Endothelial cell of umbilical vein (primary cell): ENCODE results near the gene LTF. TPM values are rescaled to one million over a fixed set of nuclear protein-coding genes. Genes with fewer than 3 reads are reported as not detected.

Experiments
- BruUV-seq: library from RNA; stranded (reverse); fragments of 400-500 nt; replicated peaks from 2 replicates; lab custom pipeline; 2021; lab: Mats Ljungman, UMichigan
- CTCF ChIA-PET: fragments of 300-600, 350-600 bp; sonication (Branson Sonifier 250); formaldehyde crosslinking; loops from one replicate; lab custom pipeline; 2021; ENCODE audit warnings: antibody characterized with exemption, inconsistent platforms; lab: Charles Lee
- POLR2A ChIA-PET: fragments of 300-600, 350-600 bp; sonication (Branson Sonifier 250); formaldehyde crosslinking; loops from one replicate; lab custom pipeline; 2021; ENCODE audit warnings: antibody characterized with exemption, inconsistent platforms; lab: Charles Lee
- DNase-seq: peaks from one replicate; pipeline ENCODE4 v3.0.0-alpha.2; 2011; ENCODE audit warnings: low read depth, low spot score
- FAIRE-seq: peaks from 2 replicates; lab custom pipeline; 2011; peaks lifted over from hg19 to GRCh38; lab: Jason Lieb, UNC
- H2AFZ ChIP-seq: 2 replicates; pipeline ENCODE4 v1.6.0; 2012; ENCODE audit warnings: low read depth, low read length, control low read depth, inconsistent platforms
- H3K27ac ChIP-seq: 2 replicates; pipeline ENCODE4 v1.5.1; 2011; ENCODE audit warnings: low read depth, mild to moderate bottlenecking, control low read depth, low read length, moderate library complexity; ENCODE audit not compliant: insufficient read depth
- H3K27me3 ChIP-seq, 2 experiments: 2 replicates each; pipeline versions ENCODE4 v1.6.0 to v1.6.1; 2011; ENCODE audit warnings: low read length in 2 of 2, mixed read lengths in 1 of 2; ENCODE audit not compliant: control insufficient read depth in 2 of 2, insufficient read depth in 2 of 2
- H3K36me3 ChIP-seq, 2 experiments: 2 replicates in 1 of 2; 3 replicates in 1 of 2; pipeline ENCODE4 v1.5.1; 2011; ENCODE audit warnings: low read length in 2 of 2, mild to moderate bottlenecking in 1 of 2, moderate library complexity in 1 of 2; ENCODE audit not compliant: control insufficient read depth in 2 of 2, insufficient read depth in 2 of 2; ENCODE audit errors: extremely low read depth in 1 of 2
- H3K4me1 ChIP-seq: 3 replicates; pipeline ENCODE4 v1.5.1; 2011; ENCODE audit warnings: mild to moderate bottlenecking, low read length; ENCODE audit not compliant: control insufficient read depth, insufficient read depth; ENCODE audit errors: extremely low read depth
- H3K4me2 ChIP-seq: 2 replicates; pipeline ENCODE4 v1.6.1; 2011; ENCODE audit warnings: low read length, control low read depth, mixed read lengths; ENCODE audit not compliant: insufficient read depth
- H3K4me3 ChIP-seq, 3 experiments: fragments of 200-600 bp in 1 of 3; sonication (generic), shearing (Covaris generic) in 1 of 3; replicated peaks in 1 of 3; 2 replicates each; pipeline ENCODE4 v1.5.1; 2011 to 2016; ENCODE audit warnings: control low read depth in 3 of 3, low read length in 3 of 3, mild to moderate bottlenecking in 2 of 3, inconsistent platforms in 1 of 3, low read depth in 1 of 3, moderate library complexity in 1 of 3; ENCODE audit not compliant: insufficient read depth in 1 of 3
- H3K79me2 ChIP-seq: 2 replicates; pipeline ENCODE4 v1.6.0; 2012; ENCODE audit warnings: low read length, inconsistent platforms; ENCODE audit not compliant: control insufficient read depth, insufficient read depth
- H3K9ac ChIP-seq: replicated peaks from 2 replicates; pipeline ENCODE3; 2011; ENCODE audit warnings: low read length, control low read depth; ENCODE audit not compliant: insufficient read depth; ENCODE audit errors: extremely low read depth
- H3K9me1 ChIP-seq: replicated peaks from 3 replicates; pipeline ENCODE4 v1.6.0; 2011; ENCODE audit warnings: mild to moderate bottlenecking, low read length; ENCODE audit not compliant: control insufficient read depth, insufficient read depth; ENCODE audit errors: extremely low read depth
- H3K9me3 ChIP-seq: replicated peaks from 2 replicates; pipeline ENCODE4 v1.5.1; 2012; ENCODE audit warnings: low read length, inconsistent platforms; ENCODE audit not compliant: control insufficient read depth, insufficient read depth
- H4K20me1 ChIP-seq: replicated peaks from 2 replicates; pipeline ENCODE3; 2011; ENCODE audit warnings: mild to moderate bottlenecking, low read length; ENCODE audit not compliant: control insufficient read depth, insufficient read depth; ENCODE audit errors: extremely low read depth
- CTCF ChIP-seq, 2 donors: IDR thresholded peaks; 1 replicate in 1 of 2; 2 replicates in 1 of 2; pipeline ENCODE4 v1.5.1; 2011; ENCODE audit warnings: low read length in 2 of 2, mild to moderate bottlenecking in 2 of 2, moderate library complexity in 2 of 2, control low read depth in 1 of 2, inconsistent platforms in 1 of 2, low read depth in 1 of 2; ENCODE audit not compliant: insufficient read depth in 1 of 2; ENCODE audit errors: extremely low read depth in 1 of 2
- EZH2 ChIP-seq: IDR thresholded peaks from 2 replicates; pipeline ENCODE4 v1.6.1; 2012; ENCODE audit warnings: borderline replicate concordance, low read depth, mild to moderate bottlenecking, moderate library complexity, low read length, inconsistent platforms; ENCODE audit not compliant: severe bottlenecking
- FOS ChIP-seq: IDR thresholded peaks from 2 replicates; pipeline ENCODE4 v1.6.1; 2011; ENCODE audit warnings: mild to moderate bottlenecking, low read length, moderate library complexity, borderline replicate concordance; ENCODE audit not compliant: insufficient read depth
- GATA2 ChIP-seq: IDR thresholded peaks from 2 replicates; pipeline ENCODE4 v1.7.0; 2011; ENCODE audit warnings: low read depth, mild to moderate bottlenecking, moderate library complexity, mixed read lengths, low read length; ENCODE audit not compliant: insufficient read length, insufficient read depth
- JUN ChIP-seq: IDR thresholded peaks from 2 replicates; pipeline ENCODE4 v1.6.1; 2011; ENCODE audit warnings: borderline replicate concordance, low read depth; ENCODE audit not compliant: insufficient read length, insufficient read depth
- MAX ChIP-seq: IDR thresholded peaks from 2 replicates; pipeline ENCODE4 v1.6.1; 2011; ENCODE audit not compliant: insufficient read depth, insufficient read length
- MYC ChIP-seq: IDR thresholded peaks from one replicate; pipeline ENCODE4 v1.6.1; 2011; ENCODE audit warnings: mild to moderate bottlenecking, low read depth, low read length
- POLR2A ChIP-seq: IDR thresholded peaks from 2 replicates; pipeline ENCODE4 v1.6.1; 2012; ENCODE audit warnings: low read depth, mild to moderate bottlenecking, control low read depth, low read length
- POLR2AphosphoS5 ChIP-seq: IDR thresholded peaks from 2 replicates; pipeline ENCODE4 v1.6.1; 2012; ENCODE audit warnings: low read depth, mild to moderate bottlenecking, control low read depth, low read length, moderate library complexity; ENCODE audit not compliant: insufficient read depth
- dilution Hi-C: fragments of 300-500 bp; cut with MboI; formaldehyde crosslinking; loops from one replicate; pipeline ENCODE4 v1.15.0; 2019; ENCODE audit warnings: low sequenced_read_pairs; ENCODE audit not compliant: extremely low pct_ligation_motif_present
- intact Hi-C: fragments of 100-400 bp; cut with micrococcal nuclease; formaldehyde crosslinking; loops from one replicate; pipeline ENCODE4 v1.10.0; 2022
- polyA plus RNA-seq, 4 experiments: library from polyadenylated mRNA; depleted of rRNA in 3 of 4; stranded (reverse) in 3 of 4; unstranded in 1 of 4; fragments of >200 nt; gene quantifications; 2 replicates each; pipeline versions ENCODE4 v1.2.1 to v1.2.3, GENCODE V29; 2011 to 2012; ENCODE audit warnings: missing spikeins in 1 of 4
- total RNA-seq: library from RNA; stranded (reverse); gene quantifications from 2 replicates; pipeline ENCODE4 v1.2.3, GENCODE V29; 2021

Gene LTF
- total and polyA plus RNA-seq, 2 donors (not counting 3 experiments of a cell fraction or from before 2014, with no cell fraction given) = not detected

GRCh38 chr3:46395766-46396530 lies 68.8 kb downstream of the LTF start:
- no peak for DNase-seq
- no peak for FAIRE-seq
- BruUV-seq = no TSS peak
- H4K20me1 ChIP-seq = no peaks in the 10 kb centered on the region
- no peak overlapping the region for H3K4me3 ChIP-seq
- no peaks in the 10 kb centered on the region for H3K9me3 ChIP-seq
- no peak overlapping the region for H3K9ac ChIP-seq
- H3K79me2 ChIP-seq = no peaks in the 10 kb centered on the region
- TF ChIP-seq CTCF (IDR thresholded peaks at IDR 0.05; ENCODE audit: extremely low read depth in 1 of 2, insufficient read depth in 1 of 2, low read depth in 1 of 2, low read length in 2 of 2) = no peak
- TF ChIP-seq POLR2AphosphoS5 = no peak
- dilution Hi-C loops (no loop called here), intact Hi-C loops (no loop called here)
- peaks cover 12% of the 10 kb centered on the region for H3K4me1 ChIP-seq
- POLR2A ChIA-PET = no interaction called here
- H3K36me3 ChIP-seq = no peaks in the 10 kb centered on the region
- CTCF ChIA-PET = interaction anchor here (1.2 kb wide), 1 partner anchor 31 kb away, joined by 3 read pairs; no protein-coding TSS in a partner anchor
- H3K27ac ChIP-seq = no peak overlapping the region
- H3K9me1 ChIP-seq = no peaks in the 10 kb centered on the region
- H3K27me3 ChIP-seq = no peaks in the 10 kb centered on the region
- H2AFZ ChIP-seq = no peak overlapping the region
- H3K4me2 ChIP-seq = no peak overlapping the region

GRCh38 chr3:46395210-46395661 lies 69.5 kb downstream of the LTF start:
- H3K36me3 ChIP-seq = no peaks in the 10 kb centered on the region
- H3K79me2 ChIP-seq = no peaks in the 10 kb centered on the region
- no peak for TF ChIP-seq MAX
- TF ChIP-seq FOS = no peak
- TF ChIP-seq POLR2A = no peak
- TF ChIP-seq GATA2 = no peak
- no peak for TF ChIP-seq POLR2AphosphoS5
- TF ChIP-seq JUN = no peak
- no peak for TF ChIP-seq MYC
- TF ChIP-seq CTCF (IDR thresholded peaks at IDR 0.05; ENCODE audit: extremely low read depth in 1 of 2, insufficient read depth in 1 of 2, low read depth in 1 of 2, low read length in 2 of 2) = no peak
- TF ChIP-seq EZH2 = no peak
- H4K20me1 ChIP-seq = no peaks in the 10 kb centered on the region
- FAIRE-seq (no peak), DNase-seq (no peak)
- H3K27me3 ChIP-seq = no peaks in the 10 kb centered on the region
- dilution Hi-C loops = no loop called here
- ChIA-PET POLR2A (no interaction called here), CTCF (no interaction called here)
- H3K9ac ChIP-seq = no peak overlapping the region
- H3K9me3 ChIP-seq = no peaks in the 10 kb centered on the region
- no peak overlapping the region for H3K4me2 ChIP-seq
- peaks cover 12% of the 10 kb centered on the region for H3K4me1 ChIP-seq
- no TSS peak for BruUV-seq
- H2AFZ ChIP-seq = no peak overlapping the region
- no peak overlapping the region for H3K27ac ChIP-seq
- H3K4me3 ChIP-seq = no peak overlapping the region
- intact Hi-C loops = no loop called here
- H3K9me1 ChIP-seq = no peaks in the 10 kb centered on the region
